Transverse colon (tissue), 4 donors: ENCODE results near the gene TRPM2. TPM values are rescaled to one million over a fixed set of nuclear protein-coding genes. Genes with fewer than 3 reads are reported as not detected.
A peak's percentile ranks its signal among the peaks of the same experiment; 100 is the strongest.

Experiments
- DNase-seq: peaks from one replicate; pipeline ENCODE4 v3.0.0-alpha.2; 2019
- H3K27ac ChIP-seq, 4 donors: fragments of 200-600 bp; sonication (generic); 2 replicates each; pipeline ENCODE4 v1.5.1; 2016 to 2018; ENCODE audit warnings: inconsistent platforms in 4 of 4
- H3K27me3 ChIP-seq: fragments of 200-600 bp; sonication (generic); 2 replicates; pipeline ENCODE4 v1.5.1; 2017; ENCODE audit warnings: inconsistent platforms
- H3K36me3 ChIP-seq, 4 donors: fragments of 200-600 bp; sonication (generic); 2 replicates each; pipeline ENCODE4 v1.5.1; 2017 to 2019; ENCODE audit warnings: inconsistent platforms in 4 of 4
- H3K4me1 ChIP-seq, 4 donors: fragments of 200-600 bp; sonication (generic); 2 replicates each; pipeline ENCODE4 v1.5.1; 2017 to 2020; ENCODE audit warnings: inconsistent platforms in 4 of 4
- H3K4me3 ChIP-seq, 4 donors: fragments of 200-600 bp; sonication (generic); 1 replicate in 1 of 4; 2 replicates in 3 of 4; pipeline versions ENCODE4 v1.5.1 to v1.6.1; 2017 to 2019; ENCODE audit warnings: inconsistent platforms in 4 of 4
- H3K9me3 ChIP-seq, 2 donors: fragments of 200-600 bp; sonication (generic); 2 replicates each; pipeline ENCODE4 v1.5.1; 2017 to 2019; ENCODE audit warnings: inconsistent platforms in 2 of 2
- CTCF ChIP-seq, 5 experiments: fragments of 200-600 bp in 3 of 5; fragments of 450-650 bp in 2 of 5; sonication (generic) in 3 of 5; IDR thresholded peaks; 1 replicate in 2 of 5; 2 replicates in 3 of 5; pipeline ENCODE4 v1.5.1; 2016 to 2017; ENCODE audit warnings: antibody characterized with exemption in 5 of 5, inconsistent platforms in 3 of 5, mild to moderate bottlenecking in 2 of 5, moderate library complexity in 1 of 5
- EP300 ChIP-seq: sonication (generic); formaldehyde crosslinking; IDR thresholded peaks from one replicate; pipeline ENCODE4 v1.6.1; 2017; ENCODE audit warnings: antibody characterized with exemption, low read depth
- POLR2A ChIP-seq: fragments of 450-650 bp; IDR thresholded peaks from one replicate; pipeline ENCODE4 v1.6.1; 2016; ENCODE audit warnings: antibody characterized with exemption, mild to moderate bottlenecking, moderate library complexity
- POLR2AphosphoS5 ChIP-seq, 3 donors: sonication (generic); formaldehyde crosslinking; IDR thresholded peaks; one replicate each; pipeline ENCODE4 v1.6.1; 2016; ENCODE audit warnings: antibody characterized with exemption in 3 of 3
- WGBS, 2 donors: methylation state at CpG; one replicate each; pipeline ENCODE4 v1.1.5; 2018; ENCODE audit warnings: low coverage in 1 of 2; 5-methylcytosine and 5-hydroxymethylcytosine counted together
- in situ Hi-C, 4 donors: fragments of 200-750 bp; cut with MboI; loops; one replicate each; pipeline versions ENCODE4 v1.15.0 to v1.15.1; 2017; ENCODE audit warnings: low sequenced_read_pairs in 3 of 4, low pct_ligation_motif_present in 1 of 4, low pct_unique_long_range_greater_than_20kb in 1 of 4
- intact Hi-C: fragments of 100-400 bp; cut with DNase I; formaldehyde crosslinking; loops from one replicate; pipeline ENCODE4 v1.15.1; 2023; ENCODE audit warnings: low total_unique reads
- total RNA-seq, 4 donors: library from RNA; depleted of rRNA; stranded (reverse); fragments of >200 nt; gene quantifications; one replicate each; pipeline ENCODE4 v1.1.0, GENCODE V29; 2016

The TRPM2 gene
- total RNA-seq, 4 donors from 2014 or later: 2.3 to 2.9 (median 2.6) TPM; not detected in 1

GRCh38 chr21:44354775-44355771 is 1.7 kb downstream of the TRPM2 start:
- DNase-seq: no peak
- TF ChIP-seq CTCF (IDR thresholded peaks at IDR 0.05) (no peak), POLR2A (no peak), EP300 (no peak), POLR2AphosphoS5 (IDR thresholded peaks at IDR 0.05) (no peak)
- Histone ChIP-seq H3K4me1 (no peaks in the 10 kb centered on the region), H3K4me3 (peak overlapping the region in 1 of 4 donors; percentile 19), H3K27me3 (peaks cover 25% of the 10 kb centered on the region), H3K9me3 (no peaks in the 10 kb centered on the region), H3K36me3 (no peaks in the 10 kb centered on the region), H3K27ac (peak overlapping the region in 1 of 4 donors; percentile 30)
- intact Hi-C loops: no loop called here
- in situ Hi-C loops: loop anchor here in 1 of 4 donors (25.0 kb wide), 1 partner anchor 93 kb away; the partner anchor contains the start of gene DNMT3L
- 67 to 70% methylated on average over 1 to 24 of the region's 24 CpGs for WGBS, 2 donors

- intact Hi-C loops (no loop called here), in situ Hi-C loops (loop anchor here in 1 of 4 donors (25.0 kb wide), 1 partner anchor 94 kb away; the partner anchor contains the start of gene DNMT3L)
- WGBS, 2 donors: 88 to 89% methylated on average over 7 to 11 of the region's 11 CpGs
- Histone ChIP-seq H3K4me1 (no peaks in the 10 kb centered on the region), H3K27me3 (peaks cover 14% of the 10 kb centered on the region), H3K4me3 (no peak overlapping the region), H3K27ac (no peak overlapping the region), H3K9me3 (no peaks in the 10 kb centered on the region), H3K36me3 (no peaks in the 10 kb centered on the region)
- TF ChIP-seq EP300 (no peak), POLR2AphosphoS5 (IDR thresholded peaks at IDR 0.05) (no peak), CTCF (IDR thresholded peaks at IDR 0.05) (no peak), POLR2A (no peak)
- DNase-seq: no peak
Measured at GRCh38 chr21:44356160-44356559, 2.7 kb downstream of the TRPM2 start.

GRCh38 chr21:44356636-44357035 is 3.2 kb downstream of the TRPM2 start:
- Histone ChIP-seq H3K4me3 (no peak overlapping the region), H3K27me3 (peaks cover 9% of the 10 kb centered on the region), H3K4me1 (no peaks in the 10 kb centered on the region), H3K27ac (no peak overlapping the region), H3K9me3 (no peaks in the 10 kb centered on the region), H3K36me3 (no peaks in the 10 kb centered on the region)
- TF ChIP-seq POLR2AphosphoS5 (IDR thresholded peaks at IDR 0.05) (no peak), CTCF (IDR thresholded peaks at IDR 0.05) (no peak), EP300 (no peak), POLR2A (no peak)
- in situ Hi-C loops (loop anchor here in 1 of 4 donors (25.0 kb wide), 1 partner anchor 94 kb away; the partner anchor contains the start of gene DNMT3L), intact Hi-C loops (no loop called here)
- 75 to 93% methylated on average over 5 to 6 of the region's 6 CpGs for WGBS, 2 donors
- DNase-seq: no peak

- TF ChIP-seq POLR2A (no peak), EP300 (no peak), POLR2AphosphoS5 (IDR thresholded peaks at IDR 0.05) (no peak), CTCF (IDR thresholded peaks at IDR 0.05) (no peak)
- H3K4me3 ChIP-seq: no peak overlapping the region
- in situ Hi-C loops: loop anchor here in 1 of 4 donors (25.0 kb wide), 1 partner anchor 95 kb away; the partner anchor contains the start of gene DNMT3L
- H3K4me1 ChIP-seq: no peaks in the 10 kb centered on the region
- H3K27me3 ChIP-seq: peaks cover 3% of the 10 kb centered on the region
- H3K27ac ChIP-seq: no peak overlapping the region
- no peaks in the 10 kb centered on the region for H3K36me3 ChIP-seq
- 81 to 100% methylated on average over 1 to 21 of the region's 21 CpGs for WGBS, 2 donors
- H3K9me3 ChIP-seq: no peaks in the 10 kb centered on the region
- intact Hi-C loops: no loop called here
- no peak for DNase-seq
Measured at GRCh38 chr21:44357064-44357837, 3.8 kb downstream of the TRPM2 start.
